Activated naive CD4-positive, alpha-beta T cell treated with anti-CD3 and anti-CD28 coated beads, Interleukin-2, amount 50 U/mL, for 72 hours (primary cell): ENCODE results near the gene CAMK2D. TPM values are rescaled to one million over a fixed set of nuclear protein-coding genes. Genes with fewer than 3 reads are reported as not detected.

Experiments
- ATAC-seq, 2 donors: fragments of 150-1000 bp; cut with Tn5 transposase; 2 replicates each; pipeline ENCODE4 v1.10.0; 2021; ENCODE audit warnings: mild to moderate bottlenecking in 2 of 2, moderate library complexity in 2 of 2
- DNase-seq, 2 donors: peaks; one replicate each; pipeline ENCODE4 v3.0.0; 2021 to 2022; ENCODE audit warnings: low spot score in 2 of 2
- H3K27ac Mint-ChIP-seq, 2 donors: one replicate each; pipeline ENCODE4 v1.8.0; 2022; ENCODE audit warnings: mild to moderate bottlenecking in 2 of 2, mixed read lengths in 2 of 2
- H3K36me3 Mint-ChIP-seq, 2 donors: one replicate each; pipeline ENCODE4 v1.8.0; 2022; ENCODE audit warnings: mixed read lengths in 2 of 2
- H3K9me3 Mint-ChIP-seq, 2 donors: one replicate each; pipeline ENCODE4 v1.8.0; 2022; ENCODE audit warnings: mixed read lengths in 2 of 2
- total RNA-seq, 2 donors: library from RNA; stranded (reverse); gene quantifications; one replicate each; pipeline ENCODE4 v1.2.3, GENCODE V29; 2022

The CAMK2D gene
- total RNA-seq, 2 donors from 2014 or later: 61.3 to 74.6 TPM

GRCh38 chr4:113645288-113645687 lies 116.2 kb downstream of the CAMK2D start:
- Mint-ChIP-seq H3K27ac (peak overlapping the region in 1 of 2 donors; percentile 9), H3K36me3 (peaks cover 5 to 26% of the 10 kb centered on the region in 2 donors), H3K9me3 (no peaks in the 10 kb centered on the region)
- no peak for DNase-seq
- ATAC-seq: peak in 1 of 2 donors; percentile 63

GRCh38 chr4:113644398-113644797 lies 117.1 kb downstream of the CAMK2D start:
- no peaks in the 10 kb centered on the region for H3K9me3 Mint-ChIP-seq
- H3K27ac Mint-ChIP-seq: peak overlapping the region in 1 of 2 donors; percentile 22
- ATAC-seq (peak in 1 of 2 donors; percentile 57), DNase-seq (no peak)
- peaks cover 5 to 26% of the 10 kb centered on the region in 2 donors for H3K36me3 Mint-ChIP-seq

GRCh38 chr4:113643505-113643904 lies 118.0 kb downstream of the CAMK2D start:
- Mint-ChIP-seq H3K36me3 (peaks cover 5 to 26% of the 10 kb centered on the region in 2 donors), H3K27ac (no peak overlapping the region), H3K9me3 (no peaks in the 10 kb centered on the region)
- no peak for ATAC-seq
- no peak for DNase-seq

- ATAC-seq (no peak), DNase-seq (no peak)
- H3K9me3 Mint-ChIP-seq: no peaks in the 10 kb centered on the region
- H3K36me3 Mint-ChIP-seq: peaks cover 5 to 23% of the 10 kb centered on the region in 2 donors
- no peak overlapping the region for H3K27ac Mint-ChIP-seq
These were observed 120.5 kb downstream of the CAMK2D start for GRCh38 chr4:113641025-113641431.

GRCh38 chr4:113639326-113639725 lies 122.2 kb downstream of the CAMK2D start:
- H3K27ac Mint-ChIP-seq: peak overlapping the region in 1 of 2 donors; percentile 41
- H3K9me3 Mint-ChIP-seq: no peaks in the 10 kb centered on the region
- no peak for DNase-seq
- peaks cover 0 to 13% of the 10 kb centered on the region in 2 donors for H3K36me3 Mint-ChIP-seq
- peak in 1 of 2 donors; percentile 20 for ATAC-seq

- Mint-ChIP-seq H3K27ac (peak overlapping the region in 1 of 2 donors; percentile 4), H3K9me3 (no peaks in the 10 kb centered on the region), H3K36me3 (peaks cover 0 to 12% of the 10 kb centered on the region in 2 donors)
- DNase-seq: no peak
- no peak for ATAC-seq
These were observed 123.0 kb downstream of the CAMK2D start for GRCh38 chr4:113638562-113638832.

GRCh38 chr4:113637823-113638561 lies 123.5 kb downstream of the CAMK2D start:
- Mint-ChIP-seq H3K9me3 (no peaks in the 10 kb centered on the region), H3K27ac (peak overlapping the region in 1 of 2 donors; percentile 4), H3K36me3 (peaks cover 0 to 16% of the 10 kb centered on the region in 2 donors)
- DNase-seq (no peak), ATAC-seq (no peak)

- H3K36me3 Mint-ChIP-seq: peaks cover 0 to 17% of the 10 kb centered on the region in 2 donors
- H3K27ac Mint-ChIP-seq: peak overlapping the region in 1 of 2 donors; percentile 61
- no peak for ATAC-seq
- DNase-seq: no peak
- no peaks in the 10 kb centered on the region for H3K9me3 Mint-ChIP-seq
These were observed 124.2 kb downstream of the CAMK2D start for GRCh38 chr4:113637363-113637762.

- H3K9me3 Mint-ChIP-seq: no peaks in the 10 kb centered on the region
- H3K27ac Mint-ChIP-seq: peak overlapping the region; percentile 61 to 70
- ATAC-seq (peak; percentile 73 to 76), DNase-seq (no peak)
- H3K36me3 Mint-ChIP-seq: peaks cover 0 to 17% of the 10 kb centered on the region in 2 donors
These were observed 124.7 kb downstream of the CAMK2D start for GRCh38 chr4:113636877-113637276.

- Mint-ChIP-seq H3K27ac (peak overlapping the region; percentile 61 to 70), H3K36me3 (peaks cover 0 to 17% of the 10 kb centered on the region in 2 donors), H3K9me3 (no peaks in the 10 kb centered on the region)
- DNase-seq: no peak
- ATAC-seq: peak; percentile 35 to 55
These were observed 125.1 kb downstream of the CAMK2D start for GRCh38 chr4:113636438-113636818.

GRCh38 chr4:113635739-113636437 lies 125.7 kb downstream of the CAMK2D start:
- H3K27ac Mint-ChIP-seq: no peak overlapping the region
- H3K36me3 Mint-ChIP-seq: peaks cover 0 to 17% of the 10 kb centered on the region in 2 donors
- ATAC-seq (no peak), DNase-seq (no peak)
- no peaks in the 10 kb centered on the region for H3K9me3 Mint-ChIP-seq

- Mint-ChIP-seq H3K36me3 (peaks cover 0 to 17% of the 10 kb centered on the region in 2 donors), H3K9me3 (no peaks in the 10 kb centered on the region), H3K27ac (no peak overlapping the region)
- DNase-seq: no peak
- no peak for ATAC-seq
These were observed 127.2 kb downstream of the CAMK2D start for GRCh38 chr4:113634081-113634969.

GRCh38 chr4:113633467-113633866 lies 128.1 kb downstream of the CAMK2D start:
- peaks cover 0 to 17% of the 10 kb centered on the region in 2 donors for H3K36me3 Mint-ChIP-seq
- H3K9me3 Mint-ChIP-seq: no peaks in the 10 kb centered on the region
- no peak overlapping the region for H3K27ac Mint-ChIP-seq
- DNase-seq (no peak), ATAC-seq (no peak)

GRCh38 chr4:113628711-113629110 lies 132.8 kb downstream of the CAMK2D start:
- DNase-seq (no peak), ATAC-seq (no peak)
- H3K36me3 Mint-ChIP-seq: peaks cover 12 to 30% of the 10 kb centered on the region in 2 donors
- H3K27ac Mint-ChIP-seq: no peak overlapping the region
- H3K9me3 Mint-ChIP-seq: peaks cover 4 to 5% of the 10 kb centered on the region in 2 donors

- Mint-ChIP-seq H3K36me3 (peaks cover 12 to 25% of the 10 kb centered on the region in 2 donors), H3K9me3 (peaks cover 4 to 5% of the 10 kb centered on the region in 2 donors), H3K27ac (no peak overlapping the region)
- no peak for ATAC-seq
- no peak for DNase-seq
These were observed 134.2 kb downstream of the CAMK2D start for GRCh38 chr4:113627321-113627720.

- Mint-ChIP-seq H3K9me3 (peaks cover 4 to 5% of the 10 kb centered on the region in 2 donors), H3K27ac (peak overlapping the region in 1 of 2 donors; percentile 53), H3K36me3 (peaks cover 12 to 31% of the 10 kb centered on the region in 2 donors)
- DNase-seq (no peak), ATAC-seq (peak; percentile 93 to 94)
These were observed 135.6 kb downstream of the CAMK2D start for GRCh38 chr4:113625902-113626301.
